DND-41 (cell line): ENCODE measurements around the gene C8B.

Experiments
- CTCF ChIP-seq: IDR thresholded peaks from 2 replicates; pipeline ENCODE4 v1.5.1; 2012; ENCODE audit warnings: borderline replicate concordance, low read length, moderate library complexity, mild to moderate bottlenecking; ENCODE audit not compliant: poor library complexity, severe bottlenecking; ENCODE audit errors: extremely low read depth
- EZH2 ChIP-seq: IDR thresholded peaks from 3 replicates; pipeline ENCODE4 v1.6.1; 2012; ENCODE audit warnings: borderline replicate concordance, low read depth, mild to moderate bottlenecking, moderate library complexity, low read length, inconsistent platforms; ENCODE audit not compliant: severe bottlenecking

- TF ChIP-seq CTCF (no peak), EZH2 (no peak)
Measured at GRCh38 chr1:56910441-56910985, 55.3 kb downstream of the C8B start.
